BE2C (cell line): ENCODE data around the gene SGF29.
"Not testable (repeated sequence)": the region's sequence is repeated elsewhere in the genome, so short reads cannot be mapped to it uniquely, and the experiment has no call there.

ENCODE experiments used
- DNase-seq: peaks from one replicate; pipeline ENCODE4 v3.0.0-alpha.2; 2020
- H3K27me3 ChIP-seq: fragments of 250-450 bp; sonication (Bioruptor Pico); 2 replicates; pipeline ENCODE4 v1.5.1; 2020; ENCODE audit warnings: mild to moderate bottlenecking
- H3K36me3 ChIP-seq: fragments of 250-450 bp; sonication (Bioruptor Pico); 2 replicates; pipeline ENCODE4 v1.5.1; 2020; ENCODE audit warnings: mild to moderate bottlenecking
- H3K4me1 ChIP-seq: fragments of 250-450 bp; sonication (Bioruptor Pico); 2 replicates; pipeline ENCODE4 v1.5.1; 2020
- H3K4me3 ChIP-seq: 2 replicates; pipeline ENCODE4 v1.5.1; 2011; ENCODE audit warnings: low read depth, low read length
- H3K9me3 ChIP-seq: fragments of 250-450 bp; sonication (Bioruptor Pico); 2 replicates; pipeline ENCODE4 v1.5.1; 2020
- TF ChIP-seq, protein P1 (sequence below): IDR thresholded peaks from 2 replicates; pipeline ENCODE4 v1.5.1; 2012; ENCODE audit warnings: mild to moderate bottlenecking, low read depth, low read length

Gene SGF29

DNA sequence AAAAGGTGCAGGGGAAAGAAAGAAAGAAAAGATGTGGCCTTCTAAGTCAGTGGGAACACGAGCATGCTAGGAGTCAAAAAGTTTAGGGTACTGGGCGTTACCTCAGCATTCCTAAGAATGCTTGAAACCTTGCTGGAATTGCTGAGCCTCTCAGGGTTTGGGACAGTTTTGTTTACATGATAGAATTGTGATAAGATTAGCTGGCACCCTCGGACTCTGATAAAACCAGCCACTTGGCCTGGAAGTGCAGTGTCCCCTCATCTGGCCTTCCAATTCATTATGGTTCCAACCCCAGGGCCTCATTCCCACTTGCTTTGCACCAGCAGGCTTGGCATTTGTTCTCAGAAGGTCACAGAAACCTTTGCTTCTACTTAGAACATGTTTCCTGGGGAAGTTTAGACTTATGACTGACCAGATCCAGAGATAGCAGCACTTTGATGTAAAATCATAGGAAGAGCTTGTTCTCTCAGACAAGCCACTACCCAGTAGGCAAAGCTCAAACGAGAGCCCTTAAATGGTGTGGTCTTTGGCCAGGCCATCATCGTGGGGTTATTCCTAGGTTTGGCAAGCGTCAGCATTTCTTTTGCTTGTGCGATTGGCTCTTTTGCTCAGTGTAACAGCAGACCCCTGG is 8.0 kb downstream of the SGF29 start:
- peaks cover 6% of the 10 kb centered on the region; the same call in 1 of the 2 replicates for H3K36me3 ChIP-seq

DNA sequence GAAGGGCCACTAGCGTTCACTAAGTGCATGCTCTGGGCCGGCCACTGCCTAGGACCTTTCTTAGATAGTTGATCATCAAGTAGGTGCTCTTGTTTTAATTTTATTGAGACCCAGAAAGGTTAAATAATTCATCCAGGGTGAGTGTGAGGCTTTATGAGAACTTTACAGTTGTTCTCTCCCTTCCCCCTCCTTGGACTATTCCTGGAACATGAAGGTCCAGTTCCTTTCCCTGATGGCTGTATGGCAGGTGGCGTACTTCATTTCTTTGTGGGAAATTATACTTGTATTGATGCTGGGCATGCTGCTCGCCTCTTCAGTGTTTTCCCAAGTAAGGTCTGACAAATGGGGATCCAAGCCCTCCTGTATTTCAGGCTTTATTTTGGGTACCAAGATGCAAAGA is 8.5 kb downstream of the SGF29 start:
- no peaks in the 10 kb centered on the region for H3K27me3 ChIP-seq
- no peak for DNase-seq
- no peaks in the 10 kb centered on the region for H3K9me3 ChIP-seq
- H3K4me3 ChIP-seq, result no peak overlapping the region
- H3K4me1 ChIP-seq, result no peaks in the 10 kb centered on the region
- H3K36me3 ChIP-seq, result peaks cover 3% of the 10 kb centered on the region; the same call in 1 of the 2 replicates
- TF ChIP-seq, protein P1, sequence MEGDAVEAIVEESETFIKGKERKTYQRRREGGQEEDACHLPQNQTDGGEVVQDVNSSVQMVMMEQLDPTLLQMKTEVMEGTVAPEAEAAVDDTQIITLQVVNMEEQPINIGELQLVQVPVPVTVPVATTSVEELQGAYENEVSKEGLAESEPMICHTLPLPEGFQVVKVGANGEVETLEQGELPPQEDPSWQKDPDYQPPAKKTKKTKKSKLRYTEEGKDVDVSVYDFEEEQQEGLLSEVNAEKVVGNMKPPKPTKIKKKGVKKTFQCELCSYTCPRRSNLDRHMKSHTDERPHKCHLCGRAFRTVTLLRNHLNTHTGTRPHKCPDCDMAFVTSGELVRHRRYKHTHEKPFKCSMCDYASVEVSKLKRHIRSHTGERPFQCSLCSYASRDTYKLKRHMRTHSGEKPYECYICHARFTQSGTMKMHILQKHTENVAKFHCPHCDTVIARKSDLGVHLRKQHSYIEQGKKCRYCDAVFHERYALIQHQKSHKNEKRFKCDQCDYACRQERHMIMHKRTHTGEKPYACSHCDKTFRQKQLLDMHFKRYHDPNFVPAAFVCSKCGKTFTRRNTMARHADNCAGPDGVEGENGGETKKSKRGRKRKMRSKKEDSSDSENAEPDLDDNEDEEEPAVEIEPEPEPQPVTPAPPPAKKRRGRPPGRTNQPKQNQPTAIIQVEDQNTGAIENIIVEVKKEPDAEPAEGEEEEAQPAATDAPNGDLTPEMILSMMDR, result no peak

More for the DNA sequence above, 8.0 kb downstream of the SGF29 start:
- Histone ChIP-seq H3K9me3 (no peaks in the 10 kb centered on the region), H3K4me3 (no peak overlapping the region), H3K4me1 (no peaks in the 10 kb centered on the region), H3K27me3 (no peaks in the 10 kb centered on the region)
- TF ChIP-seq, protein P1, result no peak
- DNase-seq, result no peak

DNA sequence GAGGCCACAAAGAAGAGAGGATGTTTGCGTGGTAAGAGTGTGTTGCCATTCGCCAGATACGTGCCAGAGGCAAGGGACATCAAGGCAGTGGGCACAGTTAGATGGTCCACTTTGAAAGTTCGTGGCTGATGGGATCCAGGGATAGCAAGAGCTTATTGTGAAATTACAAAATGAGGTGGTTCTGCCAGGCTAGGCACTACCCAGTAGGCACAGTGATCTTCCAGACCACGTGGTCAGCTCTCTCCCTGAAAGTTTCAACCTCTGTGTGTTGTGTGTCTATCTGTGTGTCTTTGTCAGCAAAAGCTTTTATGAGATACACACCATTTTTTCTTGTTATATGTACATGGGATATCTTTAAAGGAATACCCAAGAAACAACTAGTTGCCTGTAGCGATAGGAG is 9.5 kb downstream of the SGF29 start:
- H3K36me3 ChIP-seq, result no peaks in the 10 kb centered on the region; the same call in 1 of the 2 replicates
- H3K4me3 ChIP-seq, result no peak overlapping the region
- H3K27me3 ChIP-seq, result no peaks in the 10 kb centered on the region
- no peaks in the 10 kb centered on the region for H3K4me1 ChIP-seq
- no peaks in the 10 kb centered on the region for H3K9me3 ChIP-seq
- TF ChIP-seq, protein P1, result no peak
- no peak for DNase-seq

DNA sequence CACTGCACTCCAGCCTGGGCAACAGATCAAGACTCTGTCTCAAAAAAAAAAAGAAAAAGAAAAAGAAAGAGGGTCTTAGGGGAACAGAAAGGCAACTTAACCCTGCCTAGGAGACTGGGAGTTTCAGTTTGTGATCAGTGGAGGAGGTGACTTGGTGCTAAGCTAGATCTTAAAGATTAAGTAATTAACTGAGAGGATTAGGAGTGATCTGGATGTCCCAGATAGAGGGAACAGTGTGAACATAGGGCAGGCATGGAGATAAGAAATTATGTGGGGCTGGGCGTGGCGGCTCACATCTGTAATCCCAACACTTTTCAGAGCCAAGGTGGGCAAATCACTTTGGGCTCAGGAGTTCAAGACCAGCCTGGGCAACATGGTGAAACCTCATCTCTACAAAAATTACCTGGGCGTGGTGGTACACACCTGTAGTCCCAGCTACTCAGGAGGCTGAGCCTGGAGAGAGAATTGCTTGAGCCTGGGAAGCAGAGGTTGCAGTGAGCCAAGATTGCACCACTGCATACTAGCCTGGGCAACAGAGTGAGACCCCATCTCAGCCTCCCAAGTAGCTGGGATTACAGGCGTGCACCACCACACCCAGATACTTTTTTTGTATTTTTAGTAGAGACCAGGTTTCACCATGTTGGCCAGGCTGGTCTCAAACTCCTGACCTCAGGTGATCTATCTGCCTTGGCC is 12.7 kb downstream of the SGF29 start:
- H3K4me3 ChIP-seq, H3K9me3 ChIP-seq, H3K36me3 ChIP-seq, H3K27me3 ChIP-seq, H3K4me1 ChIP-seq, DNase-seq: not testable (repeated sequence)

DNA sequence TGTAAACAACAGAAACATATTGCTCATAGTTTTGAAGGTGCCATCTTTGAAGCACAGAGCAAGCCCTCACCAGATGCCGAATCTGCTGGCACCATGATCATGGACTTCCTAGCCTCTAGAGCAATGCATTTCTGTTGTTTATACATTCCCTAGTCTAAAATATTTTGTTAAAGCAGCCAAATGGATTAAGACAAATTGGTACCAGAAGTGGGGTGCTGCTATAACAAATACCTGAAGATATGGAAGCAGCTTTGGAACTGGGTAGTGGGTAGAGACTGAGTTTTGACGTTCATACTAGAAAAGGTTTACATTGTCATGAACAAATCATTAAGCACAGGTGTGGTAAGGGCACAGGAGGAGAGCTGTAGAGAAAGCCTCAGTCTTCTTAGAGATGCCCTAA is 13.6 kb downstream of the SGF29 start:
- H3K4me1 ChIP-seq, result no peaks in the 10 kb centered on the region
- no peaks in the 10 kb centered on the region for H3K36me3 ChIP-seq
- TF ChIP-seq, protein P1, result no peak
- no peak overlapping the region for H3K4me3 ChIP-seq
- no peaks in the 10 kb centered on the region for H3K9me3 ChIP-seq
- no peaks in the 10 kb centered on the region for H3K27me3 ChIP-seq
- DNase-seq, result no peak

DNA sequence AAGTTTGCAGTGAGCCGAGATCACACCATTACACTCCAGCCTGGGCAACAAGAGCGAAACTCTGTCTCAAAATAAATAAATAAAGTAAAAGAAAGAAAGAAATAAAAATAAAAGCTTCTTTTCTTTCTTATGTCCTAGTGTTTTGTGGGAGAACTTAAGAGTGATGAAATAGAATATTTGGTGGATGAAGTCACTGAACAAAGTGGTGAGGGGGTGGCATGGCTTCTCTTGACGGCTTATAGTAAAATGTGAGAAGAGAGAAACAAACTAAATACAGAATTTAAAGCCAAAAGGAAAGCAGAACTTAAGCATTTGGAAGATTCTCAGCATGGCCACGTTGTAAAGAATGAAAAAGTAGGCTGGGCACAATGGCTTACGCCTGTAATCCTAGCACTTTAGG is 15.3 kb downstream of the SGF29 start:
- DNase-seq, result no peak
- no peaks in the 10 kb centered on the region for H3K9me3 ChIP-seq
- H3K27me3 ChIP-seq, result no peaks in the 10 kb centered on the region
- TF ChIP-seq, protein P1, result no peak
- H3K36me3 ChIP-seq, result no peaks in the 10 kb centered on the region
- no peak overlapping the region for H3K4me3 ChIP-seq
- H3K4me1 ChIP-seq, result no peaks in the 10 kb centered on the region
